Measurements from ENCODE around the gene FOXN4.

DNA sequence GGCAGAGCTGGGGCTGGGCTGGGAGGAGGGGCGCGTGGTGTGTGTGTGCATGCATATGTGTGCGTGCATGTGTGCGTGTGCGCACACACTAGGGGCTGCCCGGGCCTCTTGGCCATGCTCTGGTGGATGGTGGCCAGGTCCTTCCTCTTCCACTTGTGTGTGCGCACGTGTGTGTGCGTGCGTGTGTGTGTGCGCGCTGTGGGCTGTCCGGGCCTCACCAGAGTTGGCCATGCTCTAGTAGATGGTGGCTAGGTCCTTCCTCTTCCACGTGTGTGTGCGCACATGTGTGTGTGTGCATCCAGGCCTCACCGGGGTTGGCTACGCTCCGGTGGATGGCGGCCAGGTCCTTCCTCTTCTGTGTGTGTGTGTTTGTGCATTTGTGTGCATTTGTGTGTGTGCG lies 24.7 kb downstream of the FOXN4 start:
- TF ChIP-seq, protein P1, sequence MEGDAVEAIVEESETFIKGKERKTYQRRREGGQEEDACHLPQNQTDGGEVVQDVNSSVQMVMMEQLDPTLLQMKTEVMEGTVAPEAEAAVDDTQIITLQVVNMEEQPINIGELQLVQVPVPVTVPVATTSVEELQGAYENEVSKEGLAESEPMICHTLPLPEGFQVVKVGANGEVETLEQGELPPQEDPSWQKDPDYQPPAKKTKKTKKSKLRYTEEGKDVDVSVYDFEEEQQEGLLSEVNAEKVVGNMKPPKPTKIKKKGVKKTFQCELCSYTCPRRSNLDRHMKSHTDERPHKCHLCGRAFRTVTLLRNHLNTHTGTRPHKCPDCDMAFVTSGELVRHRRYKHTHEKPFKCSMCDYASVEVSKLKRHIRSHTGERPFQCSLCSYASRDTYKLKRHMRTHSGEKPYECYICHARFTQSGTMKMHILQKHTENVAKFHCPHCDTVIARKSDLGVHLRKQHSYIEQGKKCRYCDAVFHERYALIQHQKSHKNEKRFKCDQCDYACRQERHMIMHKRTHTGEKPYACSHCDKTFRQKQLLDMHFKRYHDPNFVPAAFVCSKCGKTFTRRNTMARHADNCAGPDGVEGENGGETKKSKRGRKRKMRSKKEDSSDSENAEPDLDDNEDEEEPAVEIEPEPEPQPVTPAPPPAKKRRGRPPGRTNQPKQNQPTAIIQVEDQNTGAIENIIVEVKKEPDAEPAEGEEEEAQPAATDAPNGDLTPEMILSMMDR (IDR thresholded peaks at IDR 0.05): no peak
- TF ChIP-seq EP300 (IDR thresholded peaks at IDR 0.05) (no peak), POLR2A (IDR thresholded peaks at IDR 0.05; ENCODE audit: low read depth) (no peak), POLR2AphosphoS5 (IDR thresholded peaks at IDR 0.05) (no peak)

All from esophagus muscularis mucosa (tissue), 4 donors.